ENCODE data around the gene AHNAK2.

Gene AHNAK2

DNA sequence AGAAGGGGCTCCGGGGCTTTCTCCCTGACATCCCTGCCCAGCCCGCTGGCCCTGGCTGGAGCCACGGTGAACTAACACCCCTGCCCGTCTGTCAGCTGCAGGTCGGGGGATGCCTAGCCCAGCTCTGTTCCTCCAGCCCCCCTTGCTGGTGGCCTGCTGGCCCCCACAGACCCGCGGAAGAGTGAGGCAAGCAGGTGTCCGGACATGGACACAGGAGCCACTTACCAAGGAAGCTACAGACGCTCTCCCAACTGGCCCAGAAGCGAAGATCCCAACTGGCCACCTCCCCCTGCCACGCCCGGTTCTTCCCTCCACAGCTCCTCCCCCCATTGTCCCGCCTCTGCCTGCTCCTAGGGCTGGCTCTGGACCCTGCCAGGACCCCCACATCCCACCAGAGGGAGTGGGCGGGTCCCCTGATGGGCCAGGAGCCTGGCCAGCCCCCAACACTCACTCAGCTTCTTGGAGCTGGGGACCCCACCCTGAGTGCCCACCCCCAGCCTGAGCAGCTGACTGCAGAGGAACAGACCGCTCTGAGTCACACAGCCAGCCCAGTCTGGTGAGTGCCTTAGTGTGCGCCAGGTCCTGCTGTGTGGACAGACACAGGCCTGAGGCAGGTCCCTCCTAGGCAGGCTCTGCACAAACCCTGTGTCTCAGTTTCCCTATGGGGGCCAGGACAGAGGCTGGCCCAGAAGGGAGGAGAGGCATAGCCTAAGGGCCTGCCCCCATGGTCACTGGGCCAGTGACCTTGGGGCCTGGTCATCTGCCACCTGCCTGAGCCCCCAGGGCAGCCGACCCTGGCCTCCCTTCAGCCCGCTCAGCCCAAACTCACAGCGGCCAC, 7.7 kb downstream of the AHNAK2 start:
- no peak overlapping the region for H3K27ac ChIP-seq (ENCODE audit: low read depth, low read length)
- no peaks in the 10 kb centered on the region for H4K20me1 ChIP-seq (ENCODE audit: low read depth, low read length)
- no peak for TF ChIP-seq EZH2phosphoT487 (conservative IDR thresholded peaks at IDR 0.05; ENCODE audit: low read length)
- TF ChIP-seq, protein P1, sequence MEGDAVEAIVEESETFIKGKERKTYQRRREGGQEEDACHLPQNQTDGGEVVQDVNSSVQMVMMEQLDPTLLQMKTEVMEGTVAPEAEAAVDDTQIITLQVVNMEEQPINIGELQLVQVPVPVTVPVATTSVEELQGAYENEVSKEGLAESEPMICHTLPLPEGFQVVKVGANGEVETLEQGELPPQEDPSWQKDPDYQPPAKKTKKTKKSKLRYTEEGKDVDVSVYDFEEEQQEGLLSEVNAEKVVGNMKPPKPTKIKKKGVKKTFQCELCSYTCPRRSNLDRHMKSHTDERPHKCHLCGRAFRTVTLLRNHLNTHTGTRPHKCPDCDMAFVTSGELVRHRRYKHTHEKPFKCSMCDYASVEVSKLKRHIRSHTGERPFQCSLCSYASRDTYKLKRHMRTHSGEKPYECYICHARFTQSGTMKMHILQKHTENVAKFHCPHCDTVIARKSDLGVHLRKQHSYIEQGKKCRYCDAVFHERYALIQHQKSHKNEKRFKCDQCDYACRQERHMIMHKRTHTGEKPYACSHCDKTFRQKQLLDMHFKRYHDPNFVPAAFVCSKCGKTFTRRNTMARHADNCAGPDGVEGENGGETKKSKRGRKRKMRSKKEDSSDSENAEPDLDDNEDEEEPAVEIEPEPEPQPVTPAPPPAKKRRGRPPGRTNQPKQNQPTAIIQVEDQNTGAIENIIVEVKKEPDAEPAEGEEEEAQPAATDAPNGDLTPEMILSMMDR (IDR thresholded peaks at IDR 0.05; ENCODE audit: insufficient read depth, low read length, poor library complexity, severe bottlenecking) = no peak
- H3K4me3 ChIP-seq (ENCODE audit: insufficient read depth, low read length, poor library complexity, severe bottlenecking) = no peak overlapping the region
- H2AFZ ChIP-seq (ENCODE audit: low read depth, low read length, severe bottlenecking) = no peak overlapping the region
- no peak overlapping the region for H3K4me2 ChIP-seq (ENCODE audit: low read depth, low read length, poor library complexity, severe bottlenecking)
- no peak overlapping the region for H3K9ac ChIP-seq (ENCODE audit: low read length)
- H3K79me2 ChIP-seq (ENCODE audit: insufficient read depth, low read length) = no peaks in the 10 kb centered on the region
- no peaks in the 10 kb centered on the region for H3F3A ChIP-seq (ENCODE audit: insufficient read depth)
- no peaks in the 10 kb centered on the region for H3K36me3 ChIP-seq (ENCODE audit: low read length)
- H3K9me3 ChIP-seq (ENCODE audit: insufficient read depth, low read length) = no peaks in the 10 kb centered on the region
- no peaks in the 10 kb centered on the region for H3K27me3 ChIP-seq (ENCODE audit: low read length)
- H3K9me2 ChIP-seq (replicated peaks; ENCODE audit: insufficient read depth, low read length) = no peaks in the 10 kb centered on the region

DNA sequence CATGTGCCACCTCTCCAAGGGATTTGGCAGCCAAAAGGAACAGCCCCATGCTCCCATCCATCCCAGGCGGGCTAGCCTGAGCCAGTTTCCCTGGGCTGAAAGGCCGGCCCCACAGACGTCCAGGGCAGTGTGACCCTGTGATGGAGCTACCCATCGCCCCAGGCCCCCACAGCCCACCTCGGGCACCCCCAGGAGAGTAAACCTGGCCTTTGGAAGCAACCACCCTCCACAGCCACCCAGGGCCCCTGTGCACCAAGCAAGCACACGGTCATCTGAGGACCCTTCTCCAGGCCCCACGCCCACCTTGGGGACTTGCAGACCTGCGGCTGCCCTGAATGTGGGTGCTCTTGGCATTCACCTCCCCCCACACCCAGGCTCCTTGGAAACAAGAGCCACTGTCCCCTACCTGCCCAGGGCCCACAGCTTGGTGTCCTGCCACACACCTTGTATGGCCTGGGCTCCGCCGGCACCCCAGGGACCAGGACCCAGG, 8.4 kb downstream of the AHNAK2 start:
- H3K9me2 ChIP-seq (replicated peaks; ENCODE audit: insufficient read depth, low read length) = no peaks in the 10 kb centered on the region
- no peaks in the 10 kb centered on the region for H3K36me3 ChIP-seq (ENCODE audit: low read length)
- no peaks in the 10 kb centered on the region for H3F3A ChIP-seq (ENCODE audit: insufficient read depth)
- no peaks in the 10 kb centered on the region for H3K79me2 ChIP-seq (ENCODE audit: insufficient read depth, low read length)
- no peak for TF ChIP-seq EZH2phosphoT487 (conservative IDR thresholded peaks at IDR 0.05; ENCODE audit: low read length)
- TF ChIP-seq, protein P1 (IDR thresholded peaks at IDR 0.05; ENCODE audit: insufficient read depth, low read length, poor library complexity, severe bottlenecking) = no peak
- no peaks in the 10 kb centered on the region for H4K20me1 ChIP-seq (ENCODE audit: low read depth, low read length)
- no peak overlapping the region for H3K4me3 ChIP-seq (ENCODE audit: insufficient read depth, low read length, poor library complexity, severe bottlenecking)
- no peaks in the 10 kb centered on the region for H3K27me3 ChIP-seq (ENCODE audit: low read length)
- H3K9me3 ChIP-seq (ENCODE audit: insufficient read depth, low read length) = no peaks in the 10 kb centered on the region
- no peak overlapping the region for H3K27ac ChIP-seq (ENCODE audit: low read depth, low read length)
- H3K4me2 ChIP-seq (ENCODE audit: low read depth, low read length, poor library complexity, severe bottlenecking) = no peak overlapping the region
- H3K9ac ChIP-seq (ENCODE audit: low read length) = no peak overlapping the region
- H2AFZ ChIP-seq (ENCODE audit: low read depth, low read length, severe bottlenecking) = no peak overlapping the region

DNA sequence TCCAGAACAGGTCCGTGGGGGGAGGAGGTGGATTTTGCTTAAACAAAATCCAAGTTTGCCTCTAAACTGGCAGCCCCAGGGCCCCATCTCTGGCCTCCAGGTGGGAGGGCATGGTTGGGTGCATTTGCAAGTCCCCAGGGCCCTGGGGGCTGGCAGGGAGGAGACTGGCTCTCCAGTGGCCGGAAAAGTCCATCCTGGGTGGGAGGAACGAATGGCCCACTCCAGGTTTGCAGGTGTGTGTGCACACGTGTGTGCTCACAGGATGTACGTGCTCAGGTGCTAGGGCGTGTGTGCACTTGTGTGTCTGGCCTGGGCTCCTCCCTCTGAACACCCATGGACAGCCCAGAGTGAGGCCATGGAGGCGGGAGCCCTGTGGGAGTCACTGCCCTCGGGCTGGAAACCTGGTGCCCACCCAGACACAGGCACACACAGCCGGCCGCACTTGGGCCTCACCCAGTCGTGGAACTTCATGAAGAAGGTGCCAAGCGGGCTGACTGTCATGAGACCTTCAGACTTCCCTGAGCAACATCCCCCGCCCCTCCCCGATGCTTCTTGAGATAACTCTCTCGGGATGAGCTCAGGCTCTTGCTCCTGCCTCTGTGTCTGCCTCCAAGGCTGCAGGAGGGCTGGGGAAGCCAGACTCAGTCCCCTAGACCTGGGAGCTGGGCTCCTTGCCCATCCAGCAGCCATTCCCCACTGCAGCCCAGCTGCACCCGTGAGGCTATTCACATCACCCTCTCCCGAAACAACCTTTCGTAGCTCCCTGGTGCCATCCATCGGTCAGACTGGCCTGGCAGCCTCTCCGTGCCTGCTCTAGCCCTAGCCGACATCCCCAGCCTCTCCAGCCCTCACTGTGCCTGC, 9.4 kb downstream of the AHNAK2 start:
- no peaks in the 10 kb centered on the region for H3K36me3 ChIP-seq (ENCODE audit: low read length)
- H3K9me3 ChIP-seq (ENCODE audit: insufficient read depth, low read length) = no peaks in the 10 kb centered on the region
- no peak overlapping the region for H3K9ac ChIP-seq (ENCODE audit: low read length)
- H3K9me2 ChIP-seq (replicated peaks; ENCODE audit: insufficient read depth, low read length) = no peaks in the 10 kb centered on the region
- no peak overlapping the region for H3K4me2 ChIP-seq (ENCODE audit: low read depth, low read length, poor library complexity, severe bottlenecking)
- TF ChIP-seq, protein P1 (IDR thresholded peaks at IDR 0.05; ENCODE audit: insufficient read depth, low read length, poor library complexity, severe bottlenecking) = no peak
- TF ChIP-seq EZH2phosphoT487 (conservative IDR thresholded peaks at IDR 0.05; ENCODE audit: low read length) = no peak
- H3K4me3 ChIP-seq (ENCODE audit: insufficient read depth, low read length, poor library complexity, severe bottlenecking) = no peak overlapping the region
- H3F3A ChIP-seq (ENCODE audit: insufficient read depth) = no peaks in the 10 kb centered on the region
- H4K20me1 ChIP-seq (ENCODE audit: low read depth, low read length) = no peaks in the 10 kb centered on the region
- no peaks in the 10 kb centered on the region for H3K27me3 ChIP-seq (ENCODE audit: low read length)
- H2AFZ ChIP-seq (ENCODE audit: low read depth, low read length, severe bottlenecking) = no peak overlapping the region
- H3K27ac ChIP-seq (ENCODE audit: low read depth, low read length) = no peak overlapping the region
- no peaks in the 10 kb centered on the region for H3K79me2 ChIP-seq (ENCODE audit: insufficient read depth, low read length)
